22Rv1 (cell line): ENCODE measurements around the gene TRPC4AP.

Experiments used
- CTCF ChIP-seq: fragments of 450-650 bp; IDR thresholded peaks from 2 replicates; pipeline ENCODE4 v1.5.1; 2017; ENCODE audit warnings: mild to moderate bottlenecking
- ZFX ChIP-seq: fragments of 450-650 bp; IDR thresholded peaks from 2 replicates; pipeline ENCODE4 v1.6.1; 2017; ENCODE audit warnings: antibody characterized with exemption, borderline replicate concordance

GRCh38 chr20:34997774-34998173, 94.8 kb downstream of the TRPC4AP start:
- TF ChIP-seq CTCF (no peak), ZFX (no peak)
